ENCODE results near the gene OTOF. TPM values are rescaled to one million over a fixed set of nuclear protein-coding genes. Genes with fewer than 3 reads are reported as not detected.

The OTOF gene
- total and polyA plus RNA-seq, 9 of the 15 experiments (the other 6 are each of a cell fraction or from before 2014, with no cell fraction given): 0.03 to 0.11 (median 0.06) TPM; not detected in 5

DNA sequence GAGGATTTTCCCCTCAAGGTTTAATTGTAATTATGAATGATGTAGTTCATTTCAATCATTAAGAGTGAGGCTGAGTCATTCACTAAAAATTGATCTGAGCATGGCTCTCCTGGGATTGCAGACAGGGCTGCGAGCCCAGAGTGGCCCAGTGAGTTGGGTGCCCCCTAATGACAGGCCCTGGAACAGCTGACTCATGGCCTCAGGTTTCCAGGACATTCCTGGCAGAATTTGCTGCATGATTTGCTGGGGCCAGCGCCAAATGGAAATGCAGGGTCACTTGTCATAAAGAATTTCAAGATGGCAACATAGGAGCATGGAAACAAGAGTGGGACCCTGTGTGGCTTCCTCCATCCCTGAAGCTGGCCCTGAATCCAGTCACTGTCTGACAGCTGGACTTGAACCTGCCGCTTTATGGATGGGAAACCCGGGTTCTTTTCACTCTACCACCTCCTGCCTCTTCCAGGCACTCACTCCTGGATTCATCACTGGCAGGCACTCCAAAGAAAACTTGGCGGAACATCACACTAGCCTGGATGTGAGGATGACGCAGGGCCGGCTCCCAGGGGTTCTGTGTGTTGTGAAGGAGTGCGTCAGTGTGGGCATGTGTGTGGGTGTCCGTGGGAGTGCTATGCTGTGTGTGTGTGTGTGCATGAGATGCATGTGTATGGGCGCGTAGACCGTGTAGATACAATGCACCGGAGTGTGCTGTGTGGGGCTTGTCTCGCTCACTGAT is 15.2 kb downstream of the OTOF start (continued):
- TF ChIP-seq, protein P1, sequence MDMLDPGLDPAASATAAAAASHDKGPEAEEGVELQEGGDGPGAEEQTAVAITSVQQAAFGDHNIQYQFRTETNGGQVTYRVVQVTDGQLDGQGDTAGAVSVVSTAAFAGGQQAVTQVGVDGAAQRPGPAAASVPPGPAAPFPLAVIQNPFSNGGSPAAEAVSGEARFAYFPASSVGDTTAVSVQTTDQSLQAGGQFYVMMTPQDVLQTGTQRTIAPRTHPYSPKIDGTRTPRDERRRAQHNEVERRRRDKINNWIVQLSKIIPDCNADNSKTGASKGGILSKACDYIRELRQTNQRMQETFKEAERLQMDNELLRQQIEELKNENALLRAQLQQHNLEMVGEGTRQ (CRISPR knock-in tag; IDR thresholded peaks at IDR 0.05): no peak
- TF ChIP-seq SMARCA4 (IDR thresholded peaks at IDR 0.05): 0 out of 2 replicates have a peak, but pooled peaks have one; percentile 19
- TF ChIP-seq NR3C1 (CRISPR knock-in tag; IDR thresholded peaks at IDR 0.05): no peak
- TF ChIP-seq ELK3 (CRISPR knock-in tag; IDR thresholded peaks at IDR 0.05): no peak
- TF ChIP-seq POLR2AphosphoS5 (IDR thresholded peaks at IDR 0.05; ENCODE audit: control insufficient read depth, insufficient read depth, low read depth, low read length): no peak
- no peak for TF ChIP-seq ZNF57 (CRISPR knock-in tag; IDR thresholded peaks at IDR 0.05)
- TF ChIP-seq CREM (IDR thresholded peaks at IDR 0.05; ENCODE audit: low read depth): peak; percentile 55; the same call in 1 of the 2 replicates

GRCh38 chr2:26462100-26462499 is 15.8 kb downstream of the OTOF start:
- Histone ChIP-seq H3K4me2 (ENCODE audit: insufficient read depth, low read length) (no peak overlapping the region), H3K4me1 (replicated peaks in 1 of 2; ENCODE audit: control insufficient read depth in 2 of 2, insufficient read depth in 2 of 2, low read length in 2 of 2) (peaks cover 13 to 44% of the 10 kb centered on the region in 2 experiments; a peak in 4 of 5 replicates), H3K36me3 (ENCODE audit: control insufficient read depth, insufficient read depth, low read length) (no peaks in the 10 kb centered on the region), H3K27ac (ENCODE audit: extremely low read depth, low read depth, low read length) (no peak overlapping the region), H3K79me2 (ENCODE audit: control insufficient read depth, insufficient read depth, low read length) (no peaks in the 10 kb centered on the region), H3K9me3 (replicated peaks; ENCODE audit: control insufficient read depth, insufficient read depth, low read depth, low read length) (no peaks in the 10 kb centered on the region), H3K27me3 (ENCODE audit: control insufficient read depth in 2 of 2, insufficient read depth in 2 of 2, low read length in 2 of 2) (no peaks in the 10 kb centered on the region), H4K20me1 (replicated peaks; ENCODE audit: control insufficient read depth, insufficient read depth, low read length) (no peaks in the 10 kb centered on the region), H3K4me3 (no peak overlapping the region), H2AFZ (ENCODE audit: low read depth, low read length) (0 out of 2 replicates have a peak overlapping the region, but pooled peaks have one; percentile 8), H3K9me1 (ENCODE audit: control insufficient read depth, insufficient read depth, low read length) (no peaks in the 10 kb centered on the region), H3K9ac (ENCODE audit: insufficient read depth in 1 of 2, low read depth in 2 of 2, low read length in 2 of 2) (no peak overlapping the region)
- DNase-seq (ENCODE audit: extremely low read depth in 1 of 4, low spot score in 3 of 4) (no peak), FAIRE-seq (no peak), ATAC-seq (no peak; the same call in 2 of the 3 replicates)
- in situ Hi-C loops (cut with MboI): loop anchor here (10.0 kb wide), 1 partner anchor 517 kb away; no protein-coding TSS in a partner anchor
- POLR2A ChIA-PET: interaction anchor here (0.6 to 1.0 kb wide), 2 partner anchors 53 to 217 kb away, joined by 3 read pairs; no protein-coding TSS in a partner anchor
- 57% methylated on average over 5 of the region's 6 CpGs for WGBS (ENCODE audit: insufficient coverage, low coverage, missing lambda C conversion rate)
- 0 out of 2 replicates have a peak, but pooled peaks have one; percentile 12 for TF ChIP-seq XRCC5 (IDR thresholded peaks at IDR 0.05; ENCODE audit: low read depth, low read length)
- TF ChIP-seq ZNF507 (tag; conservative IDR thresholded peaks at IDR 0.05): no peak
- TF ChIP-seq ZNF76 (CRISPR knock-in tag; IDR thresholded peaks at IDR 0.05; ENCODE audit: borderline replicate concordance): no peak
- no peak for TF ChIP-seq ZNF436 (CRISPR knock-in tag; IDR thresholded peaks at IDR 0.05)
- TF ChIP-seq CHD2 (IDR thresholded peaks at IDR 0.05; ENCODE audit: low read depth, low read length): no peak
- TF ChIP-seq NCOR1 (IDR thresholded peaks at IDR 0.05): no peak
- no peak for TF ChIP-seq ILF3 (IDR thresholded peaks at IDR 0.05; ENCODE audit: borderline replicate concordance)
- TF ChIP-seq GTF2F1 (IDR thresholded peaks at IDR 0.05; ENCODE audit: low read depth, low read length): no peak
- TF ChIP-seq, protein P2, sequence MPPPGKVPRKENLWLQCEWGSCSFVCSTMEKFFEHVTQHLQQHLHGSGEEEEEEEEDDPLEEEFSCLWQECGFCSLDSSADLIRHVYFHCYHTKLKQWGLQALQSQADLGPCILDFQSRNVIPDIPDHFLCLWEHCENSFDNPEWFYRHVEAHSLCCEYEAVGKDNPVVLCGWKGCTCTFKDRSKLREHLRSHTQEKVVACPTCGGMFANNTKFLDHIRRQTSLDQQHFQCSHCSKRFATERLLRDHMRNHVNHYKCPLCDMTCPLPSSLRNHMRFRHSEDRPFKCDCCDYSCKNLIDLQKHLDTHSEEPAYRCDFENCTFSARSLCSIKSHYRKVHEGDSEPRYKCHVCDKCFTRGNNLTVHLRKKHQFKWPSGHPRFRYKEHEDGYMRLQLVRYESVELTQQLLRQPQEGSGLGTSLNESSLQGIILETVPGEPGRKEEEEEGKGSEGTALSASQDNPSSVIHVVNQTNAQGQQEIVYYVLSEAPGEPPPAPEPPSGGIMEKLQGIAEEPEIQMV (tag; conservative IDR thresholded peaks at IDR 0.05; ENCODE audit: low read depth): no peak
- CTCF ChIA-PET (ENCODE audit: low intra/inter-chr PET ratio): interaction anchor here (1.8 kb wide), 1 partner anchor 227 kb away, joined by 6 read pairs; no protein-coding TSS in a partner anchor
- no TSS peak for BruUV-seq (replicated peaks)
- intact Hi-C loops (cut with micrococcal nuclease): loop anchor here (5.0 to 10.0 kb wide), 3 partner anchors 65 to 227 kb away; no protein-coding TSS in a partner anchor
